Urothelium cell line (cell line): Measurements from ENCODE around the gene THADA.
A peak's percentile ranks its signal among the peaks of the same experiment; 100 is the strongest.
"Not testable (repeated sequence)": the region's sequence is repeated elsewhere in the genome, so short reads cannot be mapped to it uniquely, and the experiment has no call there.

Experiments
- DNase-seq: peaks from one replicate; pipeline ENCODE4 v3.0.0; 2011; ENCODE audit warnings: low spot score, mixed read lengths
- FAIRE-seq: peaks from 2 replicates; lab custom pipeline; 2011; peaks lifted over from hg19 to GRCh38; lab: Jason Lieb, UNC

Gene THADA

DNA sequence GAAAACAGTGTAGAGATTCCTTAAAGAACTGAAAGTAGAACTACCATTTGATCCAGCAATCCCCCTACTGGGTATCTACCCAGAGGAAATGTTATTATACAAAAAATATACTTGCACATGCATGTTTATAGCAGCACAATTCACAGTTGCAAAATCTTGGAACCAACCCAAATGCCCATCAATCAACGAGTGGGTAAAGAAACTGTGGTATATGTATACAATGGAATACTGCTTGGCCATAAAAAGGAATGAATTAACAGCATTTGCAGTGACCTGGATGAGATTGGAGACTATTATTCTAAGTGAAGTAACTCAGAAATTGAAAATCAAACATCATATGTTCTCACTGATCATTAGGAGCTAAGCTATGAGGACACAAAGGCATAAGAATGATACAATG, 4.8 kb upstream of the THADA start:
- FAIRE-seq, DNase-seq: not testable (repeated sequence)

- no peak for FAIRE-seq
These were observed 963 bp downstream of the THADA start for GRCh38 chr2:43594875-43595274.

DNA sequence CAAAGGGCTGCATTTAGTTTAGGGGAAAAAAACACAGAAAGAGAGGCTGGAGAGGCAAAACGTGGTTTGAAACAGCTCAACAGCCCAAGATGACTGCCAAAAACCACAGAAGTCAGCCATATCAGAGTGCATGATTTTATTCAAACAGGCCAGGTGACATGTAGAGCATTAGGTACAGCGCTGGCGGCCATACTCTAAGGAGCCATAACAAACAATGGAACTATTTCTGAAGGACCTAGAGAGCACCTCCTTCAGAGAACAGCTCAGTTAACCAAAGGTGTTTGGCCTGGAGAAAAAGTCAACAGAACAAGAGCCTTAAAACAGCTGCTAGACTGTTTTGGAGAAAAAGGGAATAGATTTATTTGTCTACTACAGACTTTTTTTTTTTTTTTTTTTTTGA, 2.6 kb downstream of the THADA start:
- FAIRE-seq (no peak), DNase-seq (no peak)

More at GRCh38 chr2:43594875-43595274, 963 bp downstream of the THADA start:
- DNase-seq = no peak

GRCh38 chr2:43592443-43592842, 3.4 kb downstream of the THADA start:
- FAIRE-seq (no peak), DNase-seq (no peak)

DNA sequence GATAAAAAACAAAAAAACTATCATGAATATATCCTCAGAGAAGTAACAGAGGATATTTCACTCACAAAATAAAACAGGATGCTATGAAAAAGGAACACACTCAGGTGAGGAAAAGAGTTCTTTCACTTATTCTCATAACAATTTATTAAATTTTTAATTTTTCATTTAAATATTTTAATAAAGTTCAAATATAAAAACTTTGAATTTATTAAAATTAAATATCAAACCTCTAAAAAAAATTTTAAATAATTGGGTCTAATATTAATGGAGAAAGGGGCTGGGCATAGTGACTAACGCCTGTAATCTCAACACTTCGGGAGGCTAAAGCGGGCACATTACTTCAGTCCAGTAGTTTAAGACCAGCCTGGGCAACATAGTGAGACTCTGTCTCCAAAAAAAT, 10.1 kb downstream of the THADA start:
- no peak for FAIRE-seq
- DNase-seq = no peak

DNA sequence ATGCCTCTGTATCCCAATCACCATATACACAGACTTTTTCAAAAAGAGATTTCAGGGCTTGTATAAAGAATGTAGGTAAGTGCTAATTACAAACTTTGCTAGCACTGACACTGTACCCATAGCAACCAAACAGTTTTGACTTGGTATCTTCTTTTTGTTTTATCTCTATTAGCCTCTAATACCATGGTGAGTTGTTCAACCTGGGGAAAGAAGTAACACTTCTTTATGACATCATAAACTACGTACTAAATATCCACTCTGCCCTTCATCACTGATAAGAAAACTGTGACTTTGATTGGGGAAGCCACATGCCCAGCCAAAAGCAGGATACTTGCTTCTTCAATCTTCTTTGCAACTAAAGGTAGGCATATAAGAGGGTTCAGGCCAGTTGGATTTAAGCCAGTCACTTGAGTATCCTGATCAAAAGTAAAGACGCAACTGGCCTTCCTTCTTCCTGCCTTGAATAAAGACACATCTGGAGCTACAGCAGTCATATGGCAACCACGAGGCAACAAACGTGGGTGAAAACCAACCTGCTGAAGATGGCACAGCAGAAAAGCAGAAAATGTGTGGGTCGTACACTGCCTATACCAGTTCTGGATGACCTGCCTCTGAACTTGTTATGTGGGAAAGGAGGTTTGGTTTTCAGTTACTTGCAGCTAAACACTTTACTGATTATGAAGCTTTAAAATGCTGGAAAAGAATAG, 16.4 kb downstream of the THADA start:
- DNase-seq = no peak
- no peak for FAIRE-seq

- no peak for FAIRE-seq
- DNase-seq = peak; percentile 65
These were observed 18.6 kb downstream of the THADA start for GRCh38 chr2:43576981-43577892.

GRCh38 chr2:43572244-43572643, 23.6 kb downstream of the THADA start:
- FAIRE-seq = no peak
- no peak for DNase-seq

GRCh38 chr2:43569921-43570320, 25.9 kb downstream of the THADA start:
- no peak for FAIRE-seq
- DNase-seq = no peak

GRCh38 chr2:43568228-43568627, 27.6 kb downstream of the THADA start:
- FAIRE-seq = no peak

GRCh38 chr2:43566461-43566729, 29.4 kb downstream of the THADA start:
- no peak for FAIRE-seq
- no peak for DNase-seq

More at GRCh38 chr2:43568228-43568627, 27.6 kb downstream of the THADA start:
- DNase-seq = no peak

GRCh38 chr2:43563679-43564078, 32.2 kb downstream of the THADA start:
- FAIRE-seq = no peak
- no peak for DNase-seq

DNA sequence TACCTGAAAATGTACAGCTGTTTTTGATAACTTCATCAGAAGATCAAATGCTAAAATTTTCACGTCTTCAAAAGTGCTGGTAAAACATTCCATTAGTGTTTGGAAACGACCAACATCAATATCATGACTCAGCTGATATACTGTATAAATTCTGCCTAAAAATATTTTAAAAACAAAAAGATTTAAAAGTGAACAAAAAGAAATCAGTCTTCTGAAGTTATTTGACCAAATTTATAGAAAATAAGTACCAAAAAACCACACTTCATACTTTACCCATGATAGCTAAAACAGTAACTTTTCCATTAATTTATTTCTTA, 35.6 kb downstream of the THADA start:
- DNase-seq (no peak), FAIRE-seq (no peak)

GRCh38 chr2:43559391-43560230, 36.2 kb downstream of the THADA start:
- DNase-seq (no peak), FAIRE-seq (no peak)

DNA sequence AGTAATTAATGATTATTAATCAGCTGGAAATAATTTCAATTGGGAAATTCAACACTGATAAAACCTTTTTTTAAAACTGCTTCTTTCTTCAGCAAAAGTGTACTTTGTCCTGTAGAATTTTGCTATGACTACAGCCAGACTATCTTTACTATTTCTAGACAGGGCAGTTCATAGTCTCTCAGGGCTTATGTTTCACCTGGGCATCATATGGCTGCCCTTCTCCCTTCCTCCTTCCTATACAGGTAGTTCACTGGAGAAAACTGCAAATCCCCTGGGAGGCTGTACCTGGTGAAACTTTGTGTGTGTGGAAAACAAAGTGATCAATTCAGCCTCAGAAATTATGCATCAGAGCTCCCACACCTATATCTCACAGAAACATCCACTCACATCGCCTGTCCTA, 38.6 kb downstream of the THADA start:
- FAIRE-seq = no peak

GRCh38 chr2:43556256-43556655, 39.6 kb downstream of the THADA start:
- DNase-seq = no peak
- no peak for FAIRE-seq

More for the DNA sequence above, 38.6 kb downstream of the THADA start:
- no peak for DNase-seq

DNA sequence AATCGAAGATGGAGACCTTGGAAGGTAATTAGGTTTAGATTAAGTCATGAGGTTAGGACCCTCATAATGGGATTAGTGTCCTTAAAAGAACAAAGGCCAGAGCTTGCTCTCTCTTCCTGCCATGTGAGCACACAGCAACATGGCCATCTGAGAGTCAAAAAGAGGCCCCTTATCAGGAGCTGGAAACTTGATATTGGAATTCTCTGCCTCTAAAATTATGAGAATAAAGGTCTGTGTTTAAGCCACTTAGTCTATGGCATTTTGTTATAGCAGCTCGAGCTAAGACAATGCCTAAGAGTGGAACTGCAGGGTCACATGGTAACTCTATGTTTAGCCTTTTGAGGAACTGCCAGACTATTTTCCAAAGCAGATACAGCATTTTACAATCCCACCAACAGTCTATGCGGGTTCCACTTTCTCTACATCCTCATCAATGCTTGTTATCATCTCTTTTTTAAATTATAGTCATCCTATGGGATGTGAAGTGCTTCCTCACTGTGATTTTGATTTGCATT, 42.4 kb downstream of the THADA start:
- DNase-seq (no peak), FAIRE-seq (no peak)

GRCh38 chr2:43551990-43552389, 43.8 kb downstream of the THADA start:
- DNase-seq (no peak), FAIRE-seq (no peak)

DNA sequence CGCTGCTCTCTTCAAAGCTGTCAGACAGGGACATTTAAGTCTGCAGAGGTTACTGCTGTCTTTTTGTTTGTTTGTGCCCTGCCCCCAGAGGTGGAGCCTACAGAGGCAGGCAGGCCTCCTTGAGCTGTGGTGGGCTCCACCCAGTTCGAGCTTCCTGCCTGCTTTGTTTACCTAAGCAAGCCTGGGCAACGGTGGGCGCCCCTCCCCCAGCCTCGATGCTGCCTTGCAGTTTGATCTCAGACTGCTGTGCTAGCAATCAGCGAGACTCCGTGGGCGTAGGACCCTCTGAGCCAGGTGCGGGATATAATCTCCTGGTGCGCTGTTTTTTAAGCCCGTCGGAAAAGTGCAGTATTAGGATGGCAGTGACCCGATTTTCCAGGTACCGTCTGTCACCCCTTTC, 47.5 kb downstream of the THADA start:
- FAIRE-seq, DNase-seq: not testable (repeated sequence)

DNA sequence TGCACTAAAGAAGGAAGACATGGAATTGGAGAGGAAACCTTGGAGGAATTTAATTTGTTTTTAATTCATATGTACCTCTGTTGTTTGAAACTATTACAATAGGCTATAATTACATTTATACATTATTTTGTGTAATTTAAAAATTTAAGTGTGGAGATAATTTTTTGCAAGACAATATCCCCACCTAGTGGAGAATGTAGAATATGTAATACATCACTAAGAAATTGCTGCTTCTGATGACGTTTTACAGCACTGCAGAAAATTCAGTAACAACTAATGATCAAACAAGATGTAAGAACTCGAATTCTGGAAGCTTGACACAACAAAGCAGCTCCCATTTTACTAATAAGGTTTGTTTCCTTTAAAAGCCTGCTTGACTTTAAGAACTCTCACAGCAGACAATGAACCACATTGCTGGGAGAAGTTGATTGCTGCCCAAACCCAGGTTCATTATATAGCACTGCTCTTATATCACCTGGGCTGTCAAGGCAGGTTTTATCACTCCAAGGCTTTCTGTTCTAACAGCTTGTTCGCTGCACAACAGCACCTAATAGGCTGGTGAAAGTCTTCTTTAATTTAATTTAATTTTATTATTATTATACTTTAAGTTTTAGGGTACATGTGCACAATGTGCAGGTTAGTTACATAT, 53.4 kb downstream of the THADA start:
- DNase-seq (peak; percentile 37), FAIRE-seq (no peak)

DNA sequence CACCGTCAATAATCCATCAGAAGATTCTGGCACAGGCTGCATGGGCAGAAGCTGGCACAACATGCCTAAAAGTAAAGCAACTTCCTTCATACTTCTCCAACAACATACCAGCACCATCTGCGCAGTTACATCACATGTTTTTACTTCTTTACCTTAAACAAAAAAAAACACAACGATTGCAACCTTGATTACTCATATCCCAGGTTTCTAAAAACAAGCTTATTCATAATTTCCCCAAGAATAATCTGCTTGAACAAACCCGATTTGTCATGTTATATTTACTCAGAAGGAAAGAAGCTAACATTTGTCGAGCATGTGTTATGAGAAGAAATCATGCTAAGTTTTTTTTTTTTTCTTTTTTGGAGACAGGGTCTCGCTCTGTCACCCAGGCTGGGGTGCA, 54.7 kb downstream of the THADA start:
- FAIRE-seq (no peak), DNase-seq (no peak)
